WERI-Rb-1 (cell line): Measurements from ENCODE around the gene SLC25A44.

Experiments
- DNase-seq: peaks from one replicate; pipeline ENCODE4 v3.0.0-alpha.2; 2020
- H3K27ac ChIP-seq: fragments of 250-450 bp; sonication (Bioruptor Pico); 2 replicates; pipeline ENCODE4 v1.5.1; 2020; ENCODE audit warnings: mild to moderate bottlenecking, moderate library complexity
- H3K27me3 ChIP-seq: fragments of 250-450 bp; sonication (Bioruptor Pico); 2 replicates; pipeline ENCODE4 v1.5.1; 2021; ENCODE audit warnings: mild to moderate bottlenecking, low read depth, moderate library complexity; ENCODE audit not compliant: insufficient read depth, severe bottlenecking
- H3K36me3 ChIP-seq: fragments of 250-450 bp; sonication (Bioruptor Pico); 2 replicates; pipeline ENCODE4 v1.5.1; 2020; ENCODE audit warnings: mild to moderate bottlenecking, moderate library complexity
- H3K4me3 ChIP-seq: 2 replicates; pipeline ENCODE4 v1.5.1; 2011; ENCODE audit warnings: low read depth, mild to moderate bottlenecking, control low read depth, low read length
- H3K9me3 ChIP-seq: fragments of 250-450 bp; sonication (Bioruptor Pico); 2 replicates; pipeline ENCODE4 v1.5.1; 2021; ENCODE audit warnings: mild to moderate bottlenecking, moderate library complexity; ENCODE audit not compliant: severe bottlenecking
- CTCF ChIP-seq: IDR thresholded peaks from 2 replicates; pipeline ENCODE4 v1.5.1; 2011; ENCODE audit warnings: low read depth, mild to moderate bottlenecking, control low read depth, inconsistent platforms, low read length

SLC25A44 gene

GRCh38 chr1:156148216-156148615, 45.7 kb upstream of the SLC25A44 start:
- Histone ChIP-seq H3K27ac (no peak overlapping the region), H3K27me3 (no peaks in the 10 kb centered on the region), H3K4me3 (no peak overlapping the region), H3K9me3 (no peaks in the 10 kb centered on the region), H3K36me3 (no peaks in the 10 kb centered on the region)
- DNase-seq = no peak
- TF ChIP-seq CTCF = no peak

- Histone ChIP-seq H3K9me3 (no peaks in the 10 kb centered on the region), H3K27ac (no peak overlapping the region), H3K36me3 (no peaks in the 10 kb centered on the region), H3K27me3 (no peaks in the 10 kb centered on the region), H3K4me3 (no peak overlapping the region)
- TF ChIP-seq CTCF = no peak
- DNase-seq = no peak
Measured at GRCh38 chr1:156149374-156150332, 44.3 kb upstream of the SLC25A44 start.

- Histone ChIP-seq H3K36me3 (no peaks in the 10 kb centered on the region), H3K27me3 (no peaks in the 10 kb centered on the region), H3K4me3 (no peak overlapping the region), H3K27ac (no peak overlapping the region), H3K9me3 (no peaks in the 10 kb centered on the region)
- DNase-seq = no peak
- TF ChIP-seq CTCF = no peak
Measured at GRCh38 chr1:156150333-156151011, 43.4 kb upstream of the SLC25A44 start.

GRCh38 chr1:156151093-156151688, 42.7 kb upstream of the SLC25A44 start:
- DNase-seq = no peak
- TF ChIP-seq CTCF = no peak
- Histone ChIP-seq H3K27ac (no peak overlapping the region), H3K27me3 (no peaks in the 10 kb centered on the region), H3K9me3 (no peaks in the 10 kb centered on the region), H3K4me3 (no peak overlapping the region), H3K36me3 (no peaks in the 10 kb centered on the region)

GRCh38 chr1:156152628-156153027, 41.3 kb upstream of the SLC25A44 start:
- TF ChIP-seq CTCF = no peak
- Histone ChIP-seq H3K36me3 (no peaks in the 10 kb centered on the region), H3K9me3 (no peaks in the 10 kb centered on the region), H3K27me3 (no peaks in the 10 kb centered on the region), H3K27ac (no peak overlapping the region), H3K4me3 (no peak overlapping the region)
- DNase-seq = no peak
